ENCODE measurements around the gene AP1G2. TPM values are rescaled to one million over a fixed set of nuclear protein-coding genes. Genes with fewer than 3 reads are reported as not detected.

AP1G2 gene
- total and polyA plus RNA-seq, 2 of the 13 experiments (the other 11 are each of a cell fraction or from before 2014, with no cell fraction given), result 96.9 to 611 TPM

DNA sequence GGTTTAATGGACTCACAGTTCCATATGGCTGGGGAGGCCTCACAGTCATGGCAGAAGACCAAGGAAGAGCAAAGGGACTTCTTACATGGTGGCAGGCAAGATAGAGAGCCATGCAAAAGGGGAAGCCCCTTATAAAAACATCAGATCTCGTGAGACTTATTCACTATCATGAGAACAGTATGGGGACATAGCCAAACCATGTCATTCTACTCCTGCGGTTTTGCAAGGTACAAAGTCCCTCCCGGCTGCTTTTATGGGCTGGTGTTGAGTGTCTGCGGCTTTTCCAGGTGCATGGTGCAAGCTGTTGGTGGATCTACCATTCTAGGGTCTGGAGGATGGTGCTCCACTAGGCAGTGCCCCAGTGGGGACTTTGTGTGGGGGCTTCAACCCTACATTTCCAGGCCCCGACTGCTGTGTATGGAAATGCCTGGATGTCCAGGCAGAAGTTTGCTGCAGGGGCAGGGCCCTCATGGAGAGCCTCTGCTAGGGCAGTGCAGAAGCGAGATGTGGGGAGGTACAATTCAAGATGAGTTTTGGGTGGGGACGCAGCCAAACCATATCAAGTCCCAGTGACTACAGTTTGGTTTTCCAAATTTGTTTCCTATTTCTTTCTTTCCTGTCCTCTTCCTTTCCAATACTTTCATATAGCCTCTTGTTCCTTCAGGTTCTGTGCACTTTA, 42.0 kb upstream of the AP1G2 start (continued):
- TF ChIP-seq RCOR2 (CRISPR knock-in tag; IDR thresholded peaks at IDR 0.05), result peak; percentile 34; the same call in 1 of the 2 replicates
- TF ChIP-seq, protein P1, sequence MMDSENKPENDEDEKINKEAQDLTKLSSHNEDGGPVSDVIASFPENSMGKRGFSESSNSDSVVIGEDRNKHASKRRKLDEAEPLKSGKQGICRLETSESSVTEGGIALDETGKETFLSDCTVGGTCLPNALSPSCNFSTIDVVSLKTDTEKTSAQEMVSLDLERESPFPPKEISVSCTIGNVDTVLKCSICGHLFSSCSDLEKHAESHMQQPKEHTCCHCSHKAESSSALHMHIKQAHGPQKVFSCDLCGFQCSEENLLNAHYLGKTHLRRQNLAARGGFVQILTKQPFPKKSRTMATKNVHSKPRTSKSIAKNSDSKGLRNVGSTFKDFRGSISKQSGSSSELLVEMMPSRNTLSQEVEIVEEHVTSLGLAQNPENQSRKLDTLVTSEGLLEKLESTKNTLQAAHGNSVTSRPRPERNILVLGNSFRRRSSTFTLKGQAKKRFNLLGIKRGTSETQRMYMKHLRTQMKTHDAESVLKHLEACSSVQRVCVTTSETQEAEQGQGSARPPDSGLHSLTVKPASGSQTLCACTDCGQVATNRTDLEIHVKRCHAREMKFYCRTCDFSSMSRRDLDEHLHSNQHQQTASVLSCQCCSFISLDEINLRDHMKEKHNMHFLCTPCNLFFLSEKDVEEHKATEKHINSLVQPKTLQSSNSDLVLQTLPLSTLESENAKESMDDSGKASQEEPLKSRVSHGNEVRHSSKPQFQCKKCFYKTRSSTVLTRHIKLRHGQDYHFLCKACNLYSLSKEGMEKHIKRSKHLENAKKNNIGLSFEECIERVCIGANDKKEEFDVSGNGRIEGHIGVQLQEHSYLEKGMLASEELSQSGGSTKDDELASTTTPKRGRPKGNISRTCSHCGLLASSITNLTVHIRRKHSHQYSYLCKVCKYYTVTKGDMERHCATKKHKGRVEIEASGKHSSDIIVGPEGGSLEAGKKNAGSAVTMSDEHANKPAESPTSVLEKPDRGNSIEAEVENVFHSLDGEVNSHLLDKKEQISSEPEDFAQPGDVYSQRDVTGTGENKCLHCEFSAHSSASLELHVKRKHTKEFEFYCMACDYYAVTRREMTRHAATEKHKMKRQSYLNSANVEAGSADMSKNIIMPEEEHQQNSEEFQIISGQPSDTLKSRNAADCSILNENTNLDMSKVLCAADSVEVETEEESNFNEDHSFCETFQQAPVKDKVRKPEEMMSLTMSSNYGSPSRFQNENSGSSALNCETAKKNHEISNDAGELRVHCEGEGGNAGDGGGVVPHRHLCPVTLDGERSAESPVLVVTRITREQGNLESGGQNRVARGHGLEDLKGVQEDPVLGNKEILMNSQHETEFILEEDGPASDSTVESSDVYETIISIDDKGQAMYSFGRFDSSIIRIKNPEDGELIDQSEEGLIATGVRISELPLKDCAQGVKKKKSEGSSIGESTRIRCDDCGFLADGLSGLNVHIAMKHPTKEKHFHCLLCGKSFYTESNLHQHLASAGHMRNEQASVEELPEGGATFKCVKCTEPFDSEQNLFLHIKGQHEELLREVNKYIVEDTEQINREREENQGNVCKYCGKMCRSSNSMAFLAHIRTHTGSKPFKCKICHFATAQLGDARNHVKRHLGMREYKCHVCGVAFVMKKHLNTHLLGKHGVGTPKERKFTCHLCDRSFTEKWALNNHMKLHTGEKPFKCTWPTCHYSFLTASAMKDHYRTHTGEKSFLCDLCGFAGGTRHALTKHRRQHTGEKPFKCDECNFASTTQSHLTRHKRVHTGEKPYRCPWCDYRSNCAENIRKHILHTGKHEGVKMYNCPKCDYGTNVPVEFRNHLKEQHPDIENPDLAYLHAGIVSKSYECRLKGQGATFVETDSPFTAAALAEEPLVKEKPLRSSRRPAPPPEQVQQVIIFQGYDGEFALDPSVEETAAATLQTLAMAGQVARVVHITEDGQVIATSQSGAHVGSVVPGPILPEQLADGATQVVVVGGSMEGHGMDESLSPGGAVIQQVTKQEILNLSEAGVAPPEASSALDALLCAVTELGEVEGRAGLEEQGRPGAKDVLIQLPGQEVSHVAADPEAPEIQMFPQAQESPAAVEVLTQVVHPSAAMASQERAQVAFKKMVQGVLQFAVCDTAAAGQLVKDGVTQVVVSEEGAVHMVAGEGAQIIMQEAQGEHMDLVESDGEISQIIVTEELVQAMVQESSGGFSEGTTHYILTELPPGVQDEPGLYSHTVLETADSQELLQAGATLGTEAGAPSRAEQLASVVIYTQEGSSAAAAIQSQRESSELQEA (CRISPR knock-in tag; IDR thresholded peaks at IDR 0.05; ENCODE audit: not compliant biosample characterization), result peak; percentile 75
- peak; percentile 84 for TF ChIP-seq FOSL2 (CRISPR knock-in tag; IDR thresholded peaks at IDR 0.05)
- TF ChIP-seq HNF4A (CRISPR knock-in tag; IDR thresholded peaks at IDR 0.05), result peak; percentile 99
- peak; percentile 85 for TF ChIP-seq CEBPB (IDR thresholded peaks at IDR 0.05; ENCODE audit: borderline replicate concordance, low read depth, low read length)
- TF ChIP-seq KDM5B (CRISPR knock-in tag; IDR thresholded peaks at IDR 0.05; ENCODE audit: borderline replicate concordance), result peak; percentile 87; the same call in 1 of the 2 replicates
- TF ChIP-seq, protein P2, sequence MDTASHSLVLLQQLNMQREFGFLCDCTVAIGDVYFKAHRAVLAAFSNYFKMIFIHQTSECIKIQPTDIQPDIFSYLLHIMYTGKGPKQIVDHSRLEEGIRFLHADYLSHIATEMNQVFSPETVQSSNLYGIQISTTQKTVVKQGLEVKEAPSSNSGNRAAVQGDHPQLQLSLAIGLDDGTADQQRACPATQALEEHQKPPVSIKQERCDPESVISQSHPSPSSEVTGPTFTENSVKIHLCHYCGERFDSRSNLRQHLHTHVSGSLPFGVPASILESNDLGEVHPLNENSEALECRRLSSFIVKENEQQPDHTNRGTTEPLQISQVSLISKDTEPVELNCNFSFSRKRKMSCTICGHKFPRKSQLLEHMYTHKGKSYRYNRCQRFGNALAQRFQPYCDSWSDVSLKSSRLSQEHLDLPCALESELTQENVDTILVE (CRISPR knock-in tag; IDR thresholded peaks at IDR 0.05), result peak; percentile 62; the same call in 1 of the 2 replicates
- peak; percentile 58; the same call in 1 of the 2 replicates for TF ChIP-seq ZFP1 (CRISPR knock-in tag; IDR thresholded peaks at IDR 0.05)
- TF ChIP-seq, protein P3, sequence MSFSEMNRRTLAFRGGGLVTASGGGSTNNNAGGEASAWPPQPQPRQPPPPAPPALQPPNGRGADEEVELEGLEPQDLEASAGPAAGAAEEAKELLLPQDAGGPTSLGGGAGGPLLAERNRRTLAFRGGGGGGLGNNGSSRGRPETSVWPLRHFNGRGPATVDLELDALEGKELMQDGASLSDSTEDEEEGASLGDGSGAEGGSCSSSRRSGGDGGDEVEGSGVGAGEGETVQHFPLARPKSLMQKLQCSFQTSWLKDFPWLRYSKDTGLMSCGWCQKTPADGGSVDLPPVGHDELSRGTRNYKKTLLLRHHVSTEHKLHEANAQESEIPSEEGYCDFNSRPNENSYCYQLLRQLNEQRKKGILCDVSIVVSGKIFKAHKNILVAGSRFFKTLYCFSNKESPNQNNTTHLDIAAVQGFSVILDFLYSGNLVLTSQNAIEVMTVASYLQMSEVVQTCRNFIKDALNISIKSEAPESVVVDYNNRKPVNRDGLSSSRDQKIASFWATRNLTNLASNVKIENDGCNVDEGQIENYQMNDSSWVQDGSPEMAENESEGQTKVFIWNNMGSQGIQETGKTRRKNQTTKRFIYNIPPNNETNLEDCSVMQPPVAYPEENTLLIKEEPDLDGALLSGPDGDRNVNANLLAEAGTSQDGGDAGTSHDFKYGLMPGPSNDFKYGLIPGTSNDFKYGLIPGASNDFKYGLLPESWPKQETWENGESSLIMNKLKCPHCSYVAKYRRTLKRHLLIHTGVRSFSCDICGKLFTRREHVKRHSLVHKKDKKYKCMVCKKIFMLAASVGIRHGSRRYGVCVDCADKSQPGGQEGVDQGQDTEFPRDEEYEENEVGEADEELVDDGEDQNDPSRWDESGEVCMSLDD (CRISPR knock-in tag; IDR thresholded peaks at IDR 0.05; ENCODE audit: borderline replicate concordance), result 0 out of 2 replicates have a peak, but pooled peaks have one; percentile 16
- TF ChIP-seq ZNF335 (CRISPR knock-in tag; IDR thresholded peaks at IDR 0.05), result peak; percentile 65; the same call in 1 of the 2 replicates
- TF ChIP-seq SOX5 (CRISPR knock-in tag; IDR thresholded peaks at IDR 0.05; ENCODE audit: borderline replicate concordance), result peak; percentile 74; the same call in 1 of the 2 replicates
- TF ChIP-seq ZNF549 (CRISPR knock-in tag; IDR thresholded peaks at IDR 0.05), result peak; percentile 92; the same call in 1 of the 2 replicates
- TF ChIP-seq ZNF577 (CRISPR knock-in tag; IDR thresholded peaks at IDR 0.05; ENCODE audit: borderline replicate concordance, low read depth), result 0 out of 2 replicates have a peak, but pooled peaks have one; percentile 4
- TF ChIP-seq, protein P4, sequence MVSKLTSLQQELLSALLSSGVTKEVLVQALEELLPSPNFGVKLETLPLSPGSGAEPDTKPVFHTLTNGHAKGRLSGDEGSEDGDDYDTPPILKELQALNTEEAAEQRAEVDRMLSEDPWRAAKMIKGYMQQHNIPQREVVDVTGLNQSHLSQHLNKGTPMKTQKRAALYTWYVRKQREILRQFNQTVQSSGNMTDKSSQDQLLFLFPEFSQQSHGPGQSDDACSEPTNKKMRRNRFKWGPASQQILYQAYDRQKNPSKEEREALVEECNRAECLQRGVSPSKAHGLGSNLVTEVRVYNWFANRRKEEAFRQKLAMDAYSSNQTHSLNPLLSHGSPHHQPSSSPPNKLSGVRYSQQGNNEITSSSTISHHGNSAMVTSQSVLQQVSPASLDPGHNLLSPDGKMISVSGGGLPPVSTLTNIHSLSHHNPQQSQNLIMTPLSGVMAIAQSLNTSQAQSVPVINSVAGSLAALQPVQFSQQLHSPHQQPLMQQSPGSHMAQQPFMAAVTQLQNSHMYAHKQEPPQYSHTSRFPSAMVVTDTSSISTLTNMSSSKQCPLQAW (CRISPR knock-in tag; IDR thresholded peaks at IDR 0.05), result peak; percentile 65
- peak; percentile 27; the same call in 1 of the 2 replicates for TF ChIP-seq XBP1 (CRISPR knock-in tag; IDR thresholded peaks at IDR 0.05)
